ENCODE results near the gene DOCK4.

GRCh38 chr7:112092306-112092705, 113.9 kb downstream of the DOCK4 start:
- TF ChIP-seq CTCF (IDR thresholded peaks at IDR 0.05) (no peak), POLR2A (IDR thresholded peaks at IDR 0.05) (no peak)
